H1 (cell line): Measurements from ENCODE around the gene KCTD7. TPM values are rescaled to one million over a fixed set of nuclear protein-coding genes. Genes with fewer than 3 reads are reported as not detected.

Experiments used
- CTCF ChIA-PET: fragments of 300-600 bp; sonication (Branson Sonifier 250); formaldehyde crosslinking; loops from one replicate; lab custom pipeline; 2021; ENCODE audit not compliant: partially characterized antibody; lab: Charles Lee
- POLR2A ChIA-PET: fragments of 300-600 bp; sonication (Branson Sonifier 250); formaldehyde crosslinking; loops from one replicate; lab custom pipeline; 2021; ENCODE audit warnings: inconsistent platforms; ENCODE audit not compliant: partially characterized antibody; lab: Charles Lee
- DNase-seq, 2 experiments: peaks; one replicate each; pipeline versions ENCODE4 v3.0.0 to v3.0.0-alpha.2; 2010 to 2022; ENCODE audit warnings: low spot score in 2 of 2, low read depth in 1 of 2, mixed read lengths in 1 of 2
- FAIRE-seq: peaks from 2 replicates; lab custom pipeline; 2011; peaks lifted over from hg19 to GRCh38; lab: Jason Lieb, UNC
- H2AFZ ChIP-seq: 2 replicates; pipeline ENCODE4 v1.8.1; 2012; ENCODE audit warnings: low read length, inconsistent platforms
- H2AK5ac ChIP-seq: 2 replicates; pipeline ENCODE4 v1.6.1; 2013; ENCODE audit warnings: low read depth, low read length
- H2BK120ac ChIP-seq: replicated peaks from 2 replicates; pipeline ENCODE3; 2013; ENCODE audit warnings: low read depth, low read length, inconsistent platforms
- H2BK12ac ChIP-seq: 2 replicates; pipeline ENCODE4 v1.6.1; 2013; ENCODE audit warnings: low read depth, low read length
- H2BK15ac ChIP-seq: 2 replicates; pipeline ENCODE4 v1.6.1; 2013; ENCODE audit warnings: low read length
- H2BK20ac ChIP-seq: 2 replicates; pipeline ENCODE4 v1.6.1; 2013; ENCODE audit warnings: low read length
- H2BK5ac ChIP-seq: 2 replicates; pipeline ENCODE4 v1.6.1; 2013; ENCODE audit warnings: low read depth, low read length
- H3K14ac ChIP-seq: 2 replicates; pipeline ENCODE4 v1.6.1; 2013; ENCODE audit warnings: inconsistent platforms; ENCODE audit not compliant: insufficient read length
- H3K18ac ChIP-seq: 2 replicates; pipeline ENCODE4 v1.6.1; 2013; ENCODE audit warnings: low read length; ENCODE audit errors: extremely low read depth
- H3K23ac ChIP-seq: 2 replicates; pipeline ENCODE4 v1.6.1; 2013; ENCODE audit warnings: inconsistent platforms; ENCODE audit not compliant: insufficient read length
- H3K23me2 ChIP-seq: 2 replicates; pipeline ENCODE4 v1.6.1; 2013; ENCODE audit warnings: low read depth, low read length
- H3K27ac ChIP-seq: 2 replicates; pipeline ENCODE4 v1.6.1; 2011; ENCODE audit warnings: low read depth, low read length, inconsistent platforms
- H3K27me3 ChIP-seq, 4 experiments: replicated peaks in 1 of 4; 1 replicate in 1 of 4; 2 replicates in 3 of 4; pipeline versions ENCODE4 v1.6.1 to v1.8.1; 2011 to 2013; ENCODE audit warnings: low read length in 3 of 4, mild to moderate bottlenecking in 3 of 4, inconsistent platforms in 2 of 4, mixed read lengths in 2 of 4, moderate library complexity in 1 of 4; ENCODE audit not compliant: control insufficient read depth in 3 of 4, insufficient read depth in 3 of 4; ENCODE audit errors: extremely low read depth in 1 of 4
- H3K36me3 ChIP-seq, 4 experiments: 2 replicates each; pipeline versions ENCODE4 v1.6.1 to v1.8.1; 2011 to 2013; ENCODE audit warnings: mild to moderate bottlenecking in 4 of 4, low read length in 3 of 4, moderate library complexity in 2 of 4, control low read depth in 1 of 4, inconsistent platforms in 1 of 4; ENCODE audit not compliant: insufficient read depth in 4 of 4, control insufficient read depth in 2 of 4
- H3K4ac ChIP-seq: replicated peaks from 2 replicates; pipeline ENCODE3; 2013; ENCODE audit warnings: low read length, low read depth, mixed read lengths, inconsistent platforms; ENCODE audit not compliant: insufficient read length
- H3K4me1 ChIP-seq, 4 experiments: replicated peaks in 1 of 4; 1 replicate in 1 of 4; 2 replicates in 3 of 4; pipeline versions ENCODE4 v1.6.1 to v1.8.1; 2011 to 2013; ENCODE audit warnings: low read length in 3 of 4, inconsistent platforms in 2 of 4, mixed read lengths in 1 of 4; ENCODE audit not compliant: insufficient read depth in 4 of 4, control insufficient read depth in 3 of 4
- H3K4me2 ChIP-seq, 2 experiments: 2 replicates each; pipeline versions ENCODE4 v1.6.1 to v1.8.1; 2011 to 2013; ENCODE audit warnings: low read depth in 2 of 2, low read length in 2 of 2, control low read depth in 1 of 2, inconsistent platforms in 1 of 2, mild to moderate bottlenecking in 1 of 2; ENCODE audit not compliant: insufficient read depth in 1 of 2
- H3K4me3 ChIP-seq, 4 experiments: fragments of 200-600, 300-600 bp in 1 of 4; sonication (generic), shearing (Covaris generic), sonication (Bioruptor Twin) in 1 of 4; 2 replicates each; pipeline versions ENCODE4 v1.5.1 to v1.8.1; 2011 to 2016; ENCODE audit warnings: low read length in 4 of 4, low read depth in 3 of 4, control low read depth in 2 of 4, inconsistent platforms in 2 of 4, mild to moderate bottlenecking in 2 of 4, mixed read lengths in 1 of 4, moderate library complexity in 1 of 4; ENCODE audit not compliant: insufficient read depth in 2 of 4; ENCODE audit errors: extremely low read depth in 1 of 4
- H3K56ac ChIP-seq: replicated peaks from 2 replicates; pipeline ENCODE3; 2013; ENCODE audit warnings: low read depth, mild to moderate bottlenecking, mixed read lengths, low read length, inconsistent platforms; ENCODE audit not compliant: insufficient read length
- H3K79me1 ChIP-seq: 2 replicates; pipeline ENCODE4 v1.6.1; 2013; ENCODE audit warnings: low read depth, low read length, control low read depth
- H3K79me2 ChIP-seq, 2 experiments: 2 replicates each; pipeline versions ENCODE4 v1.6.1 to v1.8.1; 2012 to 2013; ENCODE audit warnings: low read length in 2 of 2, mild to moderate bottlenecking in 2 of 2, inconsistent platforms in 1 of 2; ENCODE audit not compliant: insufficient read depth in 2 of 2, control insufficient read depth in 1 of 2
- H3K9ac ChIP-seq, 4 experiments: replicated peaks in 1 of 4; 1 replicate in 1 of 4; 2 replicates in 3 of 4; pipeline versions ENCODE4 v1.6.1 to v1.8.1; 2011 to 2013; ENCODE audit warnings: low read depth in 3 of 4, low read length in 3 of 4, control low read depth in 2 of 4, mild to moderate bottlenecking in 2 of 4, moderate library complexity in 2 of 4, inconsistent platforms in 1 of 4; ENCODE audit errors: extremely low read depth in 1 of 4
- H3K9me3 ChIP-seq, 2 experiments: 2 replicates each; pipeline versions ENCODE4 v1.6.1 to v1.8.1; 2012 to 2013; ENCODE audit warnings: mild to moderate bottlenecking in 2 of 2, moderate library complexity in 2 of 2, control low read depth in 1 of 2, inconsistent platforms in 1 of 2, low read depth in 1 of 2, low read length in 1 of 2, mixed read lengths in 1 of 2; ENCODE audit not compliant: insufficient read depth in 2 of 2
- H4K20me1 ChIP-seq, 2 experiments: replicated peaks in 1 of 2; 2 replicates each; pipeline versions ENCODE3 to v1.8.1; 2011 to 2013; ENCODE audit warnings: inconsistent platforms in 2 of 2, low read length in 2 of 2, mild to moderate bottlenecking in 1 of 2; ENCODE audit not compliant: insufficient read depth in 2 of 2, control insufficient read depth in 1 of 2
- H4K5ac ChIP-seq: 2 replicates; pipeline ENCODE4 v1.6.1; 2013; ENCODE audit warnings: low read length, low read depth, mixed read lengths, inconsistent platforms; ENCODE audit not compliant: insufficient read length
- H4K8ac ChIP-seq: 2 replicates; pipeline ENCODE4 v1.8.0; 2013; ENCODE audit warnings: mild to moderate bottlenecking, moderate library complexity, low read length, inconsistent platforms; ENCODE audit not compliant: insufficient read depth; ENCODE audit errors: extremely low read depth
- H4K91ac ChIP-seq: replicated peaks from 2 replicates; pipeline ENCODE3; 2013; ENCODE audit warnings: low read length, mixed read lengths, inconsistent platforms; ENCODE audit not compliant: insufficient read length
- EZH2 ChIP-seq: fragments of 200-600 bp; sonication (generic); IDR thresholded peaks from 2 replicates; pipeline ENCODE4 v1.7.1; 2012; ENCODE audit warnings: low read depth, mild to moderate bottlenecking, moderate library complexity, low read length, inconsistent platforms; ENCODE audit not compliant: severe bottlenecking
- PHF8 ChIP-seq: fragments of 200-600 bp; sonication (generic); conservative IDR thresholded peaks from 2 replicates; pipeline ENCODE4 v1.7.1; 2012; ENCODE audit warnings: low read depth, mild to moderate bottlenecking, inconsistent platforms, low read length, moderate library complexity
- RFX5 ChIP-seq: IDR thresholded peaks from 2 replicates; pipeline ENCODE4 v1.6.1; 2011; ENCODE audit warnings: low read depth, low read length, improper control_type of control experiment, borderline replicate concordance
- SUZ12 ChIP-seq: fragments of 200-600 bp; sonication (generic); IDR thresholded peaks from 2 replicates; pipeline ENCODE4 v1.6.1; 2012; ENCODE audit warnings: mild to moderate bottlenecking, inconsistent platforms, low read length, moderate library complexity, mixed read lengths
- ZNF274 ChIP-seq: IDR thresholded peaks from 2 replicates; pipeline ENCODE4 v1.7.0; 2012; ENCODE audit warnings: low read length, borderline replicate concordance; ENCODE audit errors: extremely low read depth
- WGBS, 2 experiments: shearing (Covaris generic) in 1 of 2; methylation state at CpG; one replicate each; pipeline versions ENCODE4 v1.1.6 to v1.1.7; 2013 to 2015; ENCODE audit warnings: low lambda C conversion rate in 2 of 2, mixed read lengths in 2 of 2, inconsistent platforms in 1 of 2, low coverage in 1 of 2, missing lambda C conversion rate in 1 of 2; ENCODE audit not compliant: insufficient replicate concordance in 2 of 2, insufficient coverage in 1 of 2, insufficient read length in 1 of 2; ENCODE audit errors: extremely low coverage in 1 of 2, missing lambda C conversion rate in 1 of 2; 5-methylcytosine and 5-hydroxymethylcytosine counted together
- polyA plus RNA-seq, 7 experiments: library from polyadenylated mRNA; depleted of rRNA in 3 of 7; stranded (reverse) in 5 of 7; unstranded in 2 of 7; fragments of >200 nt in 5 of 7; fragments of 200-250 nt in 2 of 7; gene quantifications; 1 replicate in 5 of 7; 2 replicates in 1 of 7; 4 replicates in 1 of 7; pipeline versions ENCODE4 v1.2.1 to v1.2.3, GENCODE V29; 2011 to 2013; ENCODE audit warnings: missing spikeins in 2 of 7, mixed read lengths in 2 of 7
- total RNA-seq: library from RNA; stranded (reverse); fragmentation: NEBNext Ultra II Directional; extraction: Animal tissue kit (Norgen Biotek cat#: 25700); gene quantifications from 2 replicates; pipeline ENCODE4 v1.2.1, GENCODE V29; 2021

The KCTD7 gene
- total and polyA plus RNA-seq, 2 of the 8 experiments (the other 6 are each of a cell fraction or from before 2014, with no cell fraction given): 8.6 to 11.9 TPM

- no peaks in the 10 kb centered on the region for H4K20me1 ChIP-seq
- no peaks in the 10 kb centered on the region for H3K23me2 ChIP-seq
- no peak overlapping the region for H3K18ac ChIP-seq
- 90% methylated on average over 3 of the region's 3 CpGs; no CpG with 5 or more reads in 1 of the 2 experiments for WGBS, 2 experiments
- H3K9ac ChIP-seq: no peak overlapping the region
- H3K27ac ChIP-seq: no peak overlapping the region
- H2BK12ac ChIP-seq: no peak overlapping the region
- FAIRE-seq (no peak), DNase-seq (no peak)
- no peak overlapping the region for H3K56ac ChIP-seq
- ChIA-PET POLR2A (interaction anchor here (1.7 to 2.1 kb wide), 2 partner anchors 10 to 17 kb away, joined by 4 to 8 read pairs; no protein-coding TSS in a partner anchor), CTCF (interaction anchor here (1.5 kb wide), 1 partner anchor 113 kb away, joined by 5 read pairs; no protein-coding TSS in a partner anchor)
- H2BK120ac ChIP-seq: no peak overlapping the region
- H3K4ac ChIP-seq: no peak overlapping the region
- peaks cover 9% of the 10 kb centered on the region for H3K79me1 ChIP-seq
- H2BK5ac ChIP-seq: no peak overlapping the region
- no peak overlapping the region for H2AFZ ChIP-seq
- no peaks in the 10 kb centered on the region for H3K4me1 ChIP-seq
- H2AK5ac ChIP-seq: no peak overlapping the region
- no peak overlapping the region for H3K4me2 ChIP-seq
- no peak overlapping the region for H3K4me3 ChIP-seq
- H2BK15ac ChIP-seq: no peak overlapping the region
- no peak overlapping the region for H3K14ac ChIP-seq
- no peak overlapping the region for H3K23ac ChIP-seq
- no peak overlapping the region for H2BK20ac ChIP-seq
- no peaks in the 10 kb centered on the region for H3K9me3 ChIP-seq
- no peaks in the 10 kb centered on the region for H3K27me3 ChIP-seq
- H4K91ac ChIP-seq: no peak overlapping the region
- no peak for TF ChIP-seq SUZ12
- no peak for TF ChIP-seq ZNF274
- no peak for TF ChIP-seq EZH2
- TF ChIP-seq RFX5: no peak
- no peak for TF ChIP-seq PHF8
- TF ChIP-seq, all 59 proteins: peak for 0
- Histone ChIP-seq H4K5ac (no peak overlapping the region), H4K8ac (no peak overlapping the region), H3K79me2 (no peaks in the 10 kb centered on the region), H3K36me3 (no peaks in the 10 kb centered on the region)
Measured at GRCh38 chr7:66671034-66671433, 42.4 kb downstream of the KCTD7 start.
